Prostate gland (tissue), 2 donors: ENCODE results near the gene MPP4.

ENCODE experiments used
- POLR2A ChIP-seq: fragments of 450-650 bp; IDR thresholded peaks from one replicate; pipeline ENCODE4 v1.6.1; 2016; ENCODE audit warnings: antibody characterized with exemption, mild to moderate bottlenecking
- TF ChIP-seq, protein P1 (sequence below), 4 experiments: fragments of 200-600 bp in 2 of 4; fragments of 450-650 bp in 2 of 4; sonication (generic) in 2 of 4; IDR thresholded peaks; 1 replicate in 3 of 4; 2 replicates in 1 of 4; pipeline ENCODE4 v1.5.1; 2016 to 2019; ENCODE audit warnings: antibody characterized with exemption in 4 of 4, mild to moderate bottlenecking in 2 of 4, moderate library complexity in 2 of 4

DNA sequence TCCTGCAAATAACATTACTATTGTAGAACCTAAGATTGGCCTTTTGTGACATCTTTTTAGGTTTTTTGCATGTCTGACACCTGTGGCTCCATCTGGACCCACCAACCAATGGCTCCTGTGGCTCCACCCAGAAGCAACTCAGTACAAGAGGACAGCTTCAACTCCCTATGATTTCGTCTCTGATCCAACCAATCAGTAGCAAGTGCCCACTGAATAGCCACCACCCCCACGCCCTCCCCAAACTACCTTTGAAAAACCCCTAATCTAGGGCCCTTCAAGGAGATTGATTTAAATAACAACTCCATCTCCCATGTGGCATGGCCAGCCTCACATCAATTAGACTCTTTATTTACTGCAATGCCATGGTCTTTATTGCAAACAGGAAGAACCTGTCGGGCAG is 23.6 kb downstream of the MPP4 start:
- TF ChIP-seq, protein P1, sequence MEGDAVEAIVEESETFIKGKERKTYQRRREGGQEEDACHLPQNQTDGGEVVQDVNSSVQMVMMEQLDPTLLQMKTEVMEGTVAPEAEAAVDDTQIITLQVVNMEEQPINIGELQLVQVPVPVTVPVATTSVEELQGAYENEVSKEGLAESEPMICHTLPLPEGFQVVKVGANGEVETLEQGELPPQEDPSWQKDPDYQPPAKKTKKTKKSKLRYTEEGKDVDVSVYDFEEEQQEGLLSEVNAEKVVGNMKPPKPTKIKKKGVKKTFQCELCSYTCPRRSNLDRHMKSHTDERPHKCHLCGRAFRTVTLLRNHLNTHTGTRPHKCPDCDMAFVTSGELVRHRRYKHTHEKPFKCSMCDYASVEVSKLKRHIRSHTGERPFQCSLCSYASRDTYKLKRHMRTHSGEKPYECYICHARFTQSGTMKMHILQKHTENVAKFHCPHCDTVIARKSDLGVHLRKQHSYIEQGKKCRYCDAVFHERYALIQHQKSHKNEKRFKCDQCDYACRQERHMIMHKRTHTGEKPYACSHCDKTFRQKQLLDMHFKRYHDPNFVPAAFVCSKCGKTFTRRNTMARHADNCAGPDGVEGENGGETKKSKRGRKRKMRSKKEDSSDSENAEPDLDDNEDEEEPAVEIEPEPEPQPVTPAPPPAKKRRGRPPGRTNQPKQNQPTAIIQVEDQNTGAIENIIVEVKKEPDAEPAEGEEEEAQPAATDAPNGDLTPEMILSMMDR (IDR thresholded peaks at IDR 0.05), result no peak
- TF ChIP-seq POLR2A, result no peak
